Stromal cell of bone marrow (primary cell): Measurements from ENCODE around the gene TNFAIP3.
"Not testable (repeated sequence)": the region's sequence is repeated elsewhere in the genome, so short reads cannot be mapped to it uniquely, and the experiment has no call there.

ENCODE experiments used
- DNase-seq: peaks from one replicate; pipeline ENCODE4 v3.0.0-alpha.2; 2012; ENCODE audit warnings: low read depth

The TNFAIP3 gene

DNA sequence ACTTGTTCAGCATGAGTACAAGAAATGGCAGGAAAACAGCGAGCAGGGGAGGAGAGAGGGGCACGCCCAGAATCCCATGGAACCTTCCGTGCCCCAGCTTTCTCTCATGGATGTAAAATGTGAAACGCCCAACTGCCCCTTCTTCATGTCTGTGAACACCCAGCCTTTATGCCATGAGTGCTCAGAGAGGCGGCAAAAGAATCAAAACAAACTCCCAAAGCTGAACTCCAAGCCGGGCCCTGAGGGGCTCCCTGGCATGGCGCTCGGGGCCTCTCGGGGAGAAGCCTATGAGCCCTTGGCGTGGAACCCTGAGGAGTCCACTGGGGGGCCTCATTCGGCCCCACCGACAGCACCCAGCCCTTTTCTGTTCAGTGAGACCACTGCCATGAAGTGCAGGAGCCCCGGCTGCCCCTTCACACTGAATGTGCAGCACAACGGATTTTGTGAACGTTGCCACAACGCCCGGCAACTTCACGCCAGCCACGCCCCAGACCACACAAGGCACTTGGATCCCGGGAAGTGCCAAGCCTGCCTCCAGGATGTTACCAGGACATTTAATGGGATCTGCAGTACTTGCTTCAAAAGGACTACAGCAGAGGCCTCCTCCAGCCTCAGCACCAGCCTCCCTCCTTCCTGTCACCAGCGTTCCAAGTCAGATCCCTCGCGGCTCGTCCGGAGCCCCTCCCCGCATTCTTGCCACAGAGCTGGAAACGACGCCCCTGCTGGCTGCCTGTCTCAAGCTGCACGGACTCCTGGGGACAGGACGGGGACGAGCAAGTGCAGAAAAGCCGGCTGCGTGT lies 11.6 kb downstream of the TNFAIP3 start:
- no peak for DNase-seq

DNA sequence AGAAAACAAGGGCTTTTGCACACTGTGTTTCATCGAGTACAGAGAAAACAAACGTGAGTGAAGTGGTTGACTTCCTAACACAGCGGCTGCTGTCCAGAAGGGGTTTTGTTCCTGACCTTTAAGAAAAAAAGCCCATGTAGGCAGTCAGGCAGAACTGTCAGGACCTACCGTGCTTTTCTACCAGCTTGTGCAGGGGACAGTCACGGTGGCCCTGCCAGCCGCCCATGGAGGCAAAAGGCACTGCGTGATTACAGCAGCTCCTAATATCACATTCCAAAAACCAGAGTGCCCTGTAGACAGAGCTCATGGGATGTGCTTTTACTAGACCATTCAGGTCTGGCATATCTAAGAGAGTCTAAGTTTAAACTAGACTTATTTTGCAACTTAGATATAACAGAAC lies 12.2 kb downstream of the TNFAIP3 start:
- DNase-seq, result no peak

DNA sequence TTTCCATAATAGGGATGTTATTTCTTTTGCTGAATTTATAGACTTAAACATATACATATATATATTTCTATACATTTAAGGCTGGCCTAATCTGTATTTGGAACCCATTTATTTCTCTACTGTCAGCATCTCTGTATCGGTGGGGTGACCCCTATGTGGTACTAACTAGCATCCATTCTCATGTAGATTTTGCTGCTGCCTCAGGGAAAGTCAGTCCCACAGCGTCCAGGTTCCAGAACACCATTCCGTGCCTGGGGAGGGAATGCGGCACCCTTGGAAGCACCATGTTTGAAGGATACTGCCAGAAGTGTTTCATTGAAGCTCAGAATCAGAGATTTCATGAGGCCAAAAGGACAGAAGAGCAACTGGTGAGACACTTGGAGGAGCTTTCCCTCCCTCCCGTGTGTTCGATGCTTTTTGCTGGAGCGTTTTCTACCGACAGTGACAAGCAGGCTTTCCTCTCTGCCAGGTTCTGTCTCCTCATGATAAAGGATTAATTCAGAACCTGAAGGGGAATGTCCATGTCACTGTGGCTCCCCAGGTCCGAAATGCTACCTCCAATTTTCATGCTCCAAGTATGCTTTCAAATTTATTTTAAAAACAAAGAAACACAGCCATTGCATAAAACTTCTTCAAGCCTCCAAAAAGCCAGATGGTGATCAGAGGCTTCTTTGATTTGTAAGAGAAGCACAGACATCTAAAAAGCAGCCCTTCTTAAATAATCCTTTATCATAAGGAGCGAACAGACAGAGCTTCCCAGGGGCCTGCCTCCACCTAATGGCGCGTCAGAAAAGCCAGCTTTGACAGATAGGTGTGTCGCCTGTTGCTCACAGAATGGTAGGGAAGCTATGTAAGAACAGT lies 13.1 kb downstream of the TNFAIP3 start:
- DNase-seq, result no peak

DNA sequence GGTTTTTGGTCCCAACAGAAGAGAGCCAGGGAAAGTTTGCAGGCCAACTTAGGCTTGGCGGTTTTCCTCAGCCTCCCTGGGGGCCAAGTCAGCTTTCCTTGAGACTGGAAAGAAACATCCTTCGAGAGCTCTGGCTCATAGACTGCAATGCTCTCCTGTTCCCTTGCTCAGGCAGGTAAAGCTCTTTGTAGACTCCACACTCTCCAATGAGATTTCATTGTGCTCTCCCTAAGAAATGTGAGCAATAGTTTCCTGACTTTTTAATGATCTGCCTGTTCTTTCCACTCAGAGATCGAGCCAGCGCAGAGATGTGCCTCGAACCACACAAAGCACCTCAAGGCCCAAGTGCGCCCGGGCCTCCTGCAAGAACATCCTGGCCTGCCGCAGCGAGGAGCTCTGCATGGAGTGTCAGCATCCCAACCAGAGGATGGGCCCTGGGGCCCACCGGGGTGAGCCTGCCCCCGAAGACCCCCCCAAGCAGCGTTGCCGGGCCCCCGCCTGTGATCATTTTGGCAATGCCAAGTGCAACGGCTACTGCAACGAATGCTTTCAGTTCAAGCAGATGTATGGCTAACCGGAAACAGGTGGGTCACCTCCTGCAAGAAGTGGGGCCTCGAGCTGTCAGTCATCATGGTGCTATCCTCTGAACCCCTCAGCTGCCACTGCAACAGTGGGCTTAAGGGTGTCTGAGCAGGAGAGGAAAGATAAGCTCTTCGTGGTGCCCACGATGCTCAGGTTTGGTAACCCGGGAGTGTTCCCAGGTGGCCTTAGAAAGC lies 13.9 kb downstream of the TNFAIP3 start:
- no peak for DNase-seq

DNA sequence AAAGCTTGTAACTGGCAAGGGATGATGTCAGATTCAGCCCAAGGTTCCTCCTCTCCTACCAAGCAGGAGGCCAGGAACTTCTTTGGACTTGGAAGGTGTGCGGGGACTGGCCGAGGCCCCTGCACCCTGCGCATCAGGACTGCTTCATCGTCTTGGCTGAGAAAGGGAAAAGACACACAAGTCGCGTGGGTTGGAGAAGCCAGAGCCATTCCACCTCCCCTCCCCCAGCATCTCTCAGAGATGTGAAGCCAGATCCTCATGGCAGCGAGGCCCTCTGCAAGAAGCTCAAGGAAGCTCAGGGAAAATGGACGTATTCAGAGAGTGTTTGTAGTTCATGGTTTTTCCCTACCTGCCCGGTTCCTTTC lies 14.4 kb downstream of the TNFAIP3 start:
- DNase-seq, result no peak

DNA sequence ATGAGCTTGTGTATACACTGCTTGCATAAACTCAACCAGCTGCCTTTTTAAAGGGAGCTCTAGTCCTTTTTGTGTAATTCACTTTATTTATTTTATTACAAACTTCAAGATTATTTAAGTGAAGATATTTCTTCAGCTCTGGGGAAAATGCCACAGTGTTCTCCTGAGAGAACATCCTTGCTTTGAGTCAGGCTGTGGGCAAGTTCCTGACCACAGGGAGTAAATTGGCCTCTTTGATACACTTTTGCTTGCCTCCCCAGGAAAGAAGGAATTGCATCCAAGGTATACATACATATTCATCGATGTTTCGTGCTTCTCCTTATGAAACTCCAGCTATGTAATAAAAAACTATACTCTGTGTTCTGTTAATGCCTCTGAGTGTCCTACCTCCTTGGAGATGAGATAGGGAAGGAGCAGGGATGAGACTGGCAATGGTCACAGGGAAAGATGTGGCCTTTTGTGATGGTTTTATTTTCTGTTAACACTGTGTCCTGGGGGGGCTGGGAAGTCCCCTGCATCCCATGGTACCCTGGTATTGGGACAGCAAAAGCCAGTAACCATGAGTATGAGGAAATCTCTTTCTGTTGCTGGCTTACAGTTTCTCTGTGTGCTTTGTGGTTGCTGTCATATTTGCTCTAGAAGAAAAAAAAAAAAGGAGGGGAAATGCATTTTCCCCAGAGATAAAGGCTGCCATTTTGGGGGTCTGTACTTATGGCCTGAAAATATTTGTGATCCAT lies 15.3 kb downstream of the TNFAIP3 start:
- DNase-seq, result peak; percentile 83

DNA sequence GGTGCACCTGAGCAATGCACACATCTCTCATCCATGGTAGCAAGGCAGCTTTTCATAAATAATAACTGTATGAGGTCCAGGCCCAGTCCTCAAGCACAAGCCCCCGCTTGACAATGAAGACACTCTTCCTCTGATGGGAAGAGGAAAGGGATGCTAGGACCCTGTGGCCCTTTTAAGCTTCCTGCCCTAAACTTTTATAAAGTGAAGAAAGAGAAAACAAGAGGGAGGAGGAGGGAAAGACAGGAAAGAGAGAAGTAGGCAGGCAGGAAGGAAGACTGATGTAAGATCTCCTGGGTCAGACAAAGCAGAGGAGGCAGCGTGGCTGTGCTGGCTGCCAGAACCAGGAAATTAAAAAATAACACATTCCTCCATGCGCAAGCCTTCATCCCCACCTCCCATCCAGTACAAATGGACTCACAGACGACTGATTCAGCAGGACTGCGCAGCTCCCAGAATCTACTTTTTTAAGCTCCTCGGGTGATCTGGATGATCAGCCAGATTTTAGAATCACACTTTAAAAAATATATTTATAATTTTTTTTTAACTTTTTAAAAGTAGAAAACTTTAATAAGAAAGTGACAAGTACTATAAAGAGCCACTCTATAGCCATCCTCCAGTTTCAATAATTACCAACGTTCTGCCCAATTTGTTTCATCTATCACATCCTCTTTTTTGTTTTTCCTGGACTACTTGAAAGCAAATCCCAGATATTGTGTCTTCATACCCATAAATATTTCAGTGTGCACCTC lies 16.5 kb downstream of the TNFAIP3 start:
- DNase-seq, result no peak

DNA sequence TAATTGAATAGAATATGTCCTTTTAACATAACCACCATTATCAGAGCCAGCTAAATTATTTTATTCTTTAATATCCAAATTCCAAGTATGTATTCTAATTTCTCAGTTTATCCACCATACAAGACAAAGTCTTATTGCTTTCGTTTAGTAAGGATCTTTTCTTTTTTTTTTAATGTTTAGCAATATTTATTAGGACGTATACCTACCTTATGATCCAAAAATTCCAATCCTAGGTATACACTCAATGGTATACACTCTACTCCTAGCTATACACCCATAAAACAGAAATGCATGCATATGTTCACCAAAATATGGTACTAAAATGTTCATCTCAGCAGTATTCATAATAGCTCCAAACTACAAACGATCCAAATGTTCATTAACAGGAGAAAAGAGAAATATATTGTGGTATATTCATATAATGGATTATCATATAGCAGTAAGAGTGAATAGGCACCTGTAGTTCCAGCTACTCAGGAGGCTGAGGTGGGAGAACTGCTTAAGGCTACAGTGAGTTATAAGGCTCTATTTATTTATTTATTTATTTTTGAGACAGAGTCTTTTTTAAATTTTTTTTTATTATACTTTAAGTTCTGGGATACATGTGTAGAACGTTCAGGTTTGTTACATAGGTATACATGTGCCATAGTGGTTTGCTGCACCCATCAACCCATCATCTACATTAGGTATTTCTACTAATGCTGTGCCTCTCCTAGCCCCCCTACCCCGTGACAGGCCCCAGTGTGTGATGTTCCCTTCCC lies 17.3 kb downstream of the TNFAIP3 start:
- no peak for DNase-seq

DNA sequence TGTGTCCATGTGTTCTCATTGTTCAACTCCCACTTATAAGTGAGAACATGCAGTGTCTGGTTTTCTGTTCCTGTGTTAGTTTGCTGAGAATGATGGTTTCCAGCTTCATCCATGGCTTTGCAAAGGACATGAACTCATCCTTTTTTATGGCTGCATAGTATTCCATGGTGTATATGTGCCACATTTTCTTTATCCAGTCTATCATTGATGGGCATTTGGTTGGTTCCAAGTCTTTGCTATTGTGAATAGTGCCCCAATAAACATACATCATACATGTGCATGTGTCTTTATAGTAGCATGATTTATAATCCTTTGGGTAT lies 17.8 kb downstream of the TNFAIP3 start:
- DNase-seq, result not testable (repeated sequence)

DNA sequence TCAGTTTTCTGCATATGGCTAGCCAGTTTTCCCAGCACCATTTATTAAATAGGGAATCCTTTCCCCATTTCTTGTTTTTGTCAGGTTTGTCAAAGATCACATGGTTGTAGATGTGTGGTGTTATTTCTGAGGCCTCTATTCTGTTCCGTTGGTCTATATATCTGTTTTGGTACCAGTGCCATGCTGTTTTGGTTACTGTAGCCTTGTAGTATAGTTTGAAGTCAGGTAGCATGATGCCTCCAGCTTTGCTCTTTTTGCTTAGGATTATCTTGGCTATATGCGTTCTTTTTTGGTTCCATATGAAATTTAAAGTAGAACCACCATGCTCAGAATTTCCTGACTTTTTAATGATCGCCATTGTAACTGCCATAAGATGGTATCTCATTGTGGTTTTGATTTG lies 19.2 kb downstream of the TNFAIP3 start:
- DNase-seq, result not testable (repeated sequence)

DNA sequence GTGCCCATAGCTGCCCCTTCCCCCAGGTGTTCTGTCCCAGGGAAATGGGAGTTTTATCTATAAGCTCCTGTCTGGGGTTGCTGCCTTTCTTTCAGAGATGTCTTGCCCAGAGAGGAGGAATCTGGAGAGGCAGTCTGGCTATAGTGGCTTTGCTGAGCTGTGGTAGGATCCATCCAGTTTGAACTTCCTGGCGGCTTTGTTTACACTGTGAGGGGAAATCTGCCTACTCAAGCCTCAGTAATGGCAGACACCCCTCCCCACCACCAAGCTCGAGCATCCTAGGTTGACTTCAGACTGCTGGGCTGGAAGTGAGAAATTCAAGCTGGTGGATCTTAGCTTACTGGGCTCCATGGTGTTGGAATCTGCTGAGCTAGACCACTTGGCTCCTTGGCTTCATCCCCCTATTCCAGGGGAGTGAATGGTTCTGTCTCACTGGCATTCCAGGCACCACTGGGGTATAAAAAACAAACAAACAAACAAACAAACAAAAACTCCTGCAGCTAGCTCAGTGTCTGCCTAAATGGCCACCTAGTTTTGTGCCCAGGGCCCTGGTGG lies 24.0 kb downstream of the TNFAIP3 start:
- DNase-seq, result no peak

DNA sequence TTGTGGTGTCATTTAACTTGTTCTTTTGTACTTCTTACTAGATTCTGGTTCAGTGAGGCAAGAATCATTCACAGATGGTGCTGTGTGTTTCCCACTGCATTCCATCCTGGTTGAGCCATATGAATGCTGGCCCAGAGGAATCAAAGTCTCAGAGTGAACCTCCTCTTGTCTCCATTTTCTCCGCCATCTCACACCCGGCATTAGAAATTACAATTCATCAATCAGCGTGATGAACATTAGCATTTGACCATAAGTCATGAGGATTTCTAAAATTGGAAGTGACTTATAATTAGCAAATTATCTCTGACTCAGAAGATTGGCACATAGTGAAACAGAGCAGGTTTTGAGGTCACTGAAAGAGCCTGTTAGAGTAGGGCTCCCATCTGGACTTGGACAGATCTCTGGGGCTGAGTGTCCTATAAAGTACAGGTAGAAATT lies 25.2 kb downstream of the TNFAIP3 start:
- peak; percentile 70 for DNase-seq

DNA sequence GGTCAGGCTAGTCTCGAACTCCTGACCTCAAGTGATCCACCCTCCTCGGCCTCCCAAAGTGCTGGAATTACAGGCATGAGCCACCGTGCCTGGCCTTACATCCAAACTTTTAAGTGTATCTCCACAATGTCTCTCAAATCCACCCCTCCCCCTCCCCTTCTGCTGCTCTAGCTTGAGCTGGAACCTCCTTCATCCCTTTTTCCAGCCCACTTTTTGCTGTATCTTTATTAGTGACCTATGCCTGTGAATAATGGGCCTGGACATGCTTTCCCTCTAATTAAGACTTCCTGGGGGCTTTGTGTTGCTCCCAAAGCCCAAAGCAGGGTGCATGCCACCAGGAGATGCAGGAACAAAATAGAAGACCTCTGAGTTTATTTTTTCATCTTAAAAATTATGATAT lies 26.1 kb downstream of the TNFAIP3 start:
- DNase-seq, result no peak

DNA sequence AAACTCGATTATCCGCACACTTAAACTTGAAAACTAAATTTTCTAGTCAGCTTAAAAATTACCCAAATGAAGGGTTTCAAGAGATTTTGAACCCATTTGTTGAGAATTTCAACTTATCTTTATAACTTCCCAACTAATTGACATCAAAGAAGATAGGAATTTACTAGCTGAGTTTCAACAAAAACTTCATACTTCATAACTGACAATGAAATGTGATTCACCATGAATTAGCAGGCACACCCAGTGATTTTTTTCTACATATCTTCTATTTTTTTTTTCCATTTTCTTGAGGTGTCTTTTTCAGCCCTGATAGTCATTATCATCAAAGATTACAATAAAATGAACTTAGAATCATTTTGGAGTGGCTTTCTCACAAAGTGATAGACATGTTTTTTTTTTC lies 26.7 kb downstream of the TNFAIP3 start:
- no peak for DNase-seq

DNA sequence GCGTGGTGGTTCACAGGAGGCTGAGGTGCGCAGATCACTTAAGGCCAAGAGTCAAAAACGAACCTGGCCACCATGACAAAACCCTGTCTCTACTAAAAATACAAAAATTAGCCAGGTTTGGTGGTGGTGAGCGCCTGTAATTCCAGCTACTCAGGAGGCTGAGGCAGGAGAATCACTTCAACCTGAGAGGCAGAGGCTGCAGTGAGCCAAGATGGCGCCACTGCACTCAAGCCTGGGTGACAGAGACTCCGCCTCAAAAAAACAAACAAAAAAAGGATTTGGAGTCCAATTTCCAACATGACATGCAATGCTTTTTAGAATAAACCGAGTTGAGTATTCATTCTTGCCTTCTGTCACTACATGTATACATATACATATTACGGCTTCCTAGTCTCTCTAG lies 27.3 kb downstream of the TNFAIP3 start:
- DNase-seq, result not testable (repeated sequence)

DNA sequence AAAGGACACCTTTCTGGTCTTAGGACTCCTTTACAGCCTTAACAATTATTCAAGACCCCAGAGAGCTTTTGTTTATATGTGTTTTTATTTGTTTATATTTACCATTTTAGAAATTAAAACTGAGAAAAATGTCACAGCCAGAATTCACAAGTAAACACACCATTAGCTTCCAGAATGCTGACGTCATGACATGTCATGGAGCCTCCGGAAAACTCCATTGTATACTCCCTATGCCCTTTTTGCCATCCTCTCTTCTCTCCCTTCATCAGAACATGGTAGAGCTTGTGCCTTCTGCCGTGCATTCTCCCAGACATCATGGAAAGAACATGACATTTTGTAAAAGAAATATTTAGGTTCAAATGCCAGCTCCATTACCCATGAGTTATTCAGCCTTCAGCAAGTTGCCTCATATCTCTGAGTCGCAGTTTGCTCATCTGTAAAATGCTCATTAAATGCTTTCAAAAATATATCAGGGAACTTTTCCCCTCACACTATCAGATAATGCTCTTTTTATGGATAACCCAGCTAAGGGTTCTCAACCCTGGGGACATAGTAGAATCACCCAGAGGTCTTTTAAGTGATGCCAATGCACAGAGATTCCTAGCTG lies 27.8 kb downstream of the TNFAIP3 start:
- peak; percentile 57 for DNase-seq

DNA sequence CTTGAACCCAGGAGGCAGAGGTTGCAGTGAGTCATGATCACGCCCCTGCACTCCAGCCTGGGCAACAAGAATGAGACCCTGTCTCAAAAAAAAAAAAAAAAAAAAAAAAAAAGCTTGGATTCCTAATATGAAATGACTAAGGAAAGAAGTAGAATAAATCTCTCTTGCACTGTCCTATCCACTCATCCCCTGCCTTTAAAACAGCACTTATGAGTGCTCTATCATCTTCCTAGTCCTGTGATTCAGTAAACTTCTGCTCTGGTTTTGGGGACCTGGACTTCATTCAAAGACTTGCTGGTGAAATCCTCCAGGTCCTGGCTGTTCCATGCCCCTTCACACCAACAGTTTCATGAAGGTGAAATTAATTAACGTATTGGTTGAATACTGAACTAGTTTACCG lies 29.6 kb downstream of the TNFAIP3 start:
- no peak for DNase-seq

DNA sequence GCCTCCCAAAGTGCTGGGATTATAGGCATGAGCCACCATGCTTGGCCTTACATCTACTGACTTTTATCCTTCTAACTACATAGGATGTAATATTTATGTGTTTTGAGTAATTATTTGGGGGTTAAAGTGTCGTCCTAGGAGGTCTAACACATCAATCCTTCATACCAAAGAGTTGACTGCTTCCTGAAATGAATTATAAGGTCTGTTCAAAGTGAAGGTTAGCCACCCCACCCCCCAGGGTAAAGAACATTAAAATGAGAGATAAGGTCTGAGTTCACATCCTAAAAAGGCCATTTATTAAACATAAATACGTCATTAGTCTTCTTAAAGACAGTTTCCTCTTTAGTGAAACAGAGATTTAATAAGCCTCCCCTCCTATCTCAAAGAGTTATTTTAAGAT lies 33.8 kb downstream of the TNFAIP3 start:
- DNase-seq, result no peak

DNA sequence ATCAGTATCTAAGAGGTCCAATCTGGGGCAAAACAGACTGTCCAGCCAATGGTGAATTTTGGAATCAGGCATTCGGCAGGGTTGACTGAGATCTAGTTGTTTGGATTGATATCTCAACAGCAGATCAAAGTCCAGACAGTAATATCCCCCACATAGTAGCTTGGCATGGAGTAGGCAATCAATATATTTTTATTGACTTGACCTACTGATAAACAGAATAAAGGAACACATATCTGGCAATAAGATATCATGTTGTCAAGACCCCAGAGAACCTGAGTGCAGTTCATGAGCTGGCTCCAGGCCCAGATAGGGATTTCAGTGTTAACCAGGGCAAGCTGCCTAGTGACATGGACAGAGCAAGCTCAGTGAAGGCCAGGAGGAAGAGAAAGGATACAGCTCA lies 34.4 kb downstream of the TNFAIP3 start:
- no peak for DNase-seq

DNA sequence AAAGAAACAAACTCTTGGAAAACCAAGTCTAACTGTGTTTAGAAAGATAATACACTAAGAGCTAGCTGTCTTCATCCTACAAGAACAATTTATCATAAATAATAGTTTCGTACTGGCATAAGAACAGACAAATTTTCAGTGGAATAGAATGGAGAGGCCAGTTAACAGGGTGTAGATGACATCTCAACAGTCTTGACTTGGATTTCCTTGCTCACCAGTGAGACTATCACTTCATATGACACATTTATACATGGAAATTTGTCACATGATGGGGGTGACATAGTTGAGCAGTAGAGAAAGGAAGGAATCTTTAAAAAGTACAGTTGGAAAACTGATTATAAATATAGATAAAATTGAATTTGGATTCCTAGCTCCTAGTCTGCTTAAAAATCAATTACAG lies 35.6 kb downstream of the TNFAIP3 start:
- DNase-seq, result no peak
